SK-N-SH (cell line): ENCODE data around the gene C22orf31. TPM values are rescaled to one million over a fixed set of nuclear protein-coding genes. Genes with fewer than 3 reads are reported as not detected.

Source experiments
- CTCF ChIA-PET: fragments of 300-600, 350-600 bp; formaldehyde crosslinking; extraction: SDS; loops from one replicate; lab custom pipeline; 2021; lab: Yijun Ruan, JAX
- POLR2A ChIA-PET: fragments of 350-600 bp; sonication (Branson Sonifier 250); formaldehyde crosslinking; extraction: SDS; loops from one replicate; lab custom pipeline; 2020; ENCODE audit warnings: antibody characterized with exemption, inconsistent platforms; lab: Yijun Ruan, JAX
- DNase-seq: peaks from one replicate; pipeline ENCODE4 v3.0.0; 2012
- H2AFZ ChIP-seq: fragments of 200-600 bp; sonication (generic); 2 replicates; pipeline ENCODE4 v1.8.1; 2016; ENCODE audit warnings: antibody characterized with exemption, mild to moderate bottlenecking, low read depth
- H3F3A ChIP-seq: fragments of 200-600 bp; sonication (generic); replicated peaks from 2 replicates; pipeline ENCODE3; 2016; ENCODE audit warnings: antibody characterized with exemption, mild to moderate bottlenecking; ENCODE audit not compliant: insufficient read depth
- H3K27ac ChIP-seq, 2 experiments: fragments of 200-500 bp in 1 of 2; fragments of 200-600 bp in 1 of 2; sonication (Bioruptor generic) in 1 of 2; sonication (generic), shearing (Covaris generic) in 1 of 2; 2 replicates each; pipeline versions ENCODE4 v1.5.1 to v1.6.1; 2014 to 2016; ENCODE audit warnings: low read depth in 2 of 2, inconsistent platforms in 1 of 2, low read length in 1 of 2, mild to moderate bottlenecking in 1 of 2, mixed read lengths in 1 of 2
- H3K27me3 ChIP-seq: fragments of 200-600 bp; sonication (generic), shearing (Covaris generic); 2 replicates; pipeline ENCODE4 v1.6.1; 2016; ENCODE audit warnings: mixed run types; ENCODE audit not compliant: insufficient read depth
- H3K36me3 ChIP-seq, 2 experiments: fragments of 200-500 bp in 1 of 2; fragments of 200-600 bp in 1 of 2; sonication (Bioruptor generic) in 1 of 2; sonication (generic) in 1 of 2; replicated peaks in 1 of 2; 2 replicates each; pipeline versions ENCODE3 to v1.5.1; 2014 to 2016; ENCODE audit warnings: low read length in 1 of 2, mild to moderate bottlenecking in 1 of 2; ENCODE audit not compliant: insufficient read depth in 2 of 2, control insufficient read depth in 1 of 2
- H3K4me1 ChIP-seq, 2 experiments: fragments of 200-500 bp in 1 of 2; fragments of 200-600 bp in 1 of 2; sonication (Bioruptor generic) in 1 of 2; sonication (generic), shearing (Covaris generic) in 1 of 2; 2 replicates each; pipeline versions ENCODE4 v1.5.1 to v1.6.1; 2014 to 2016; ENCODE audit warnings: low read depth in 1 of 2, low read length in 1 of 2, mixed run types in 1 of 2; ENCODE audit not compliant: insufficient read depth in 2 of 2, control insufficient read depth in 1 of 2
- H3K4me2 ChIP-seq: fragments of 200-600 bp; sonication (generic), shearing (Covaris generic); 2 replicates; pipeline ENCODE4 v1.6.1; 2017; ENCODE audit warnings: mixed run types
- H3K4me3 ChIP-seq, 2 experiments: fragments of 200-500 bp in 1 of 2; fragments of 200-600 bp in 1 of 2; sonication (Bioruptor generic) in 1 of 2; sonication (generic), shearing (Covaris generic) in 1 of 2; 2 replicates each; pipeline versions ENCODE4 v1.5.1 to v1.8.1; 2014 to 2016; ENCODE audit warnings: low read depth in 2 of 2, inconsistent platforms in 1 of 2, low read length in 1 of 2, mild to moderate bottlenecking in 1 of 2, mixed read lengths in 1 of 2, moderate library complexity in 1 of 2
- H3K79me2 ChIP-seq: fragments of 200-600 bp; sonication (generic); 2 replicates; pipeline ENCODE4 v1.8.1; 2017; ENCODE audit warnings: mild to moderate bottlenecking; ENCODE audit not compliant: insufficient read depth
- H3K9ac ChIP-seq: fragments of 200-600 bp; sonication (generic); 2 replicates; pipeline ENCODE4 v1.6.1; 2017; ENCODE audit warnings: mixed run types
- H3K9me2 ChIP-seq: fragments of 200-600 bp; sonication (generic); 2 replicates; pipeline ENCODE4 v1.6.1; 2017; ENCODE audit warnings: mixed run types
- H3K9me3 ChIP-seq: fragments of 200-600 bp; sonication (generic); 2 replicates; pipeline ENCODE4 v1.6.1; 2017; ENCODE audit warnings: mixed run types, mild to moderate bottlenecking, moderate library complexity
- H4K20me1 ChIP-seq: fragments of 200-600 bp; sonication (generic); 2 replicates; pipeline ENCODE4 v1.6.1; 2017; ENCODE audit warnings: mild to moderate bottlenecking, mixed run types; ENCODE audit not compliant: insufficient read depth
- EP300 ChIP-seq, 2 experiments: IDR thresholded peaks; 2 replicates each; pipeline versions ENCODE4 v1.4.0 to v1.6.1; 2012; ENCODE audit warnings: borderline replicate concordance in 1 of 2, low read depth in 1 of 2, low read length in 1 of 2
- EZH2phosphoT487 ChIP-seq: fragments of 200-600 bp; sonication (generic); IDR thresholded peaks from 2 replicates; pipeline ENCODE4 v1.6.1; 2017; ENCODE audit warnings: low read depth, mixed run types, mild to moderate bottlenecking, antibody characterized with exemption, moderate library complexity, borderline replicate concordance
- JUND ChIP-seq: IDR thresholded peaks from 2 replicates; pipeline ENCODE4 v1.4.0; 2012
- MXI1 ChIP-seq: IDR thresholded peaks from 2 replicates; pipeline ENCODE4 v1.6.1; 2012; ENCODE audit warnings: mild to moderate bottlenecking, low read depth, low read length, improper control_type of control experiment
- NFIC ChIP-seq: IDR thresholded peaks from 2 replicates; pipeline ENCODE4 v1.4.0; 2012; ENCODE audit warnings: borderline replicate concordance
- NRF1 ChIP-seq: IDR thresholded peaks from 2 replicates; pipeline ENCODE4 v1.6.1; 2012; ENCODE audit warnings: low read depth, mild to moderate bottlenecking, low read length
- POLR2AphosphoS5 ChIP-seq: IDR thresholded peaks from 2 replicates; pipeline ENCODE4 v1.6.1; 2012; ENCODE audit warnings: low read depth, low read length
- RCOR1 ChIP-seq: fragments of 150-350 bp; IDR thresholded peaks from 2 replicates; pipeline ENCODE4 v1.6.1; 2017; ENCODE audit warnings: antibody characterized with exemption, low read length
- RFX5 ChIP-seq: IDR thresholded peaks from 2 replicates; pipeline ENCODE4 v1.6.1; 2012; ENCODE audit warnings: mild to moderate bottlenecking, improper control_type of control experiment, low read length
- RXRA ChIP-seq: IDR thresholded peaks from 2 replicates; pipeline ENCODE4 v1.4.0; 2012; ENCODE audit warnings: low read depth, mild to moderate bottlenecking, borderline replicate concordance
- USF1 ChIP-seq: IDR thresholded peaks from 2 replicates; pipeline ENCODE4 v1.4.0; 2012; ENCODE audit warnings: low read depth, borderline replicate concordance
- YY1 ChIP-seq: IDR thresholded peaks from 2 replicates; pipeline ENCODE4 v1.4.0; 2012; ENCODE audit warnings: low read depth, mild to moderate bottlenecking
- WGBS: methylation state at CpG from one replicate; pipeline ENCODE4 v1.1.6; 2017; ENCODE audit warnings: low lambda C conversion rate; 5-methylcytosine and 5-hydroxymethylcytosine counted together
- polyA plus RNA-seq, 3 experiments: library from polyadenylated mRNA; depleted of rRNA; stranded (reverse); fragments of >200 nt; gene quantifications; 2 replicates each; pipeline ENCODE4 v1.2.3, GENCODE V29; 2012
- TF ChIP-seq, protein P1 (sequence below): fragments of 200-600 bp; sonication (generic); IDR thresholded peaks from 2 replicates; pipeline ENCODE4 v1.6.1; 2017; ENCODE audit warnings: antibody characterized with exemption, mild to moderate bottlenecking, moderate library complexity
- TF ChIP-seq, protein P2 (sequence below): fragments of 150-350 bp; IDR thresholded peaks from 2 replicates; pipeline ENCODE4 v1.6.1; 2017; ENCODE audit warnings: antibody characterized with exemption, low read length, low read depth, borderline replicate concordance
- TF ChIP-seq, protein P3 (sequence below): IDR thresholded peaks from 2 replicates; pipeline ENCODE4 v1.6.1; 2012; ENCODE audit warnings: mild to moderate bottlenecking, low read depth, low read length, moderate library complexity

Gene C22orf31
- polyA plus RNA-seq, 1 of the 3 experiments (the other 2 are of a cell fraction) = not detected

- H3K9ac ChIP-seq = no peak overlapping the region
- no peaks in the 10 kb centered on the region for H3K79me2 ChIP-seq
- H3K36me3 ChIP-seq = no peaks in the 10 kb centered on the region
- 77% methylated on average over 3 of the region's 3 CpGs for WGBS
- no peak overlapping the region for H3K4me3 ChIP-seq
- no peak for TF ChIP-seq JUND
- no peak for TF ChIP-seq RXRA
- TF ChIP-seq MXI1 = no peak
- no peak for TF ChIP-seq EP300 (IDR thresholded peaks at IDR 0.05; ENCODE audit: borderline replicate concordance in 1 of 2, low read depth in 1 of 2, low read length in 1 of 2)
- TF ChIP-seq, protein P1, sequence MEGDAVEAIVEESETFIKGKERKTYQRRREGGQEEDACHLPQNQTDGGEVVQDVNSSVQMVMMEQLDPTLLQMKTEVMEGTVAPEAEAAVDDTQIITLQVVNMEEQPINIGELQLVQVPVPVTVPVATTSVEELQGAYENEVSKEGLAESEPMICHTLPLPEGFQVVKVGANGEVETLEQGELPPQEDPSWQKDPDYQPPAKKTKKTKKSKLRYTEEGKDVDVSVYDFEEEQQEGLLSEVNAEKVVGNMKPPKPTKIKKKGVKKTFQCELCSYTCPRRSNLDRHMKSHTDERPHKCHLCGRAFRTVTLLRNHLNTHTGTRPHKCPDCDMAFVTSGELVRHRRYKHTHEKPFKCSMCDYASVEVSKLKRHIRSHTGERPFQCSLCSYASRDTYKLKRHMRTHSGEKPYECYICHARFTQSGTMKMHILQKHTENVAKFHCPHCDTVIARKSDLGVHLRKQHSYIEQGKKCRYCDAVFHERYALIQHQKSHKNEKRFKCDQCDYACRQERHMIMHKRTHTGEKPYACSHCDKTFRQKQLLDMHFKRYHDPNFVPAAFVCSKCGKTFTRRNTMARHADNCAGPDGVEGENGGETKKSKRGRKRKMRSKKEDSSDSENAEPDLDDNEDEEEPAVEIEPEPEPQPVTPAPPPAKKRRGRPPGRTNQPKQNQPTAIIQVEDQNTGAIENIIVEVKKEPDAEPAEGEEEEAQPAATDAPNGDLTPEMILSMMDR = no peak
- no peak for TF ChIP-seq NFIC
- TF ChIP-seq YY1 = no peak
- TF ChIP-seq USF1 = no peak
- TF ChIP-seq POLR2AphosphoS5 = no peak
- no peak for TF ChIP-seq RFX5
- TF ChIP-seq RCOR1 = no peak
- TF ChIP-seq NRF1 = no peak
- TF ChIP-seq, protein P2, sequence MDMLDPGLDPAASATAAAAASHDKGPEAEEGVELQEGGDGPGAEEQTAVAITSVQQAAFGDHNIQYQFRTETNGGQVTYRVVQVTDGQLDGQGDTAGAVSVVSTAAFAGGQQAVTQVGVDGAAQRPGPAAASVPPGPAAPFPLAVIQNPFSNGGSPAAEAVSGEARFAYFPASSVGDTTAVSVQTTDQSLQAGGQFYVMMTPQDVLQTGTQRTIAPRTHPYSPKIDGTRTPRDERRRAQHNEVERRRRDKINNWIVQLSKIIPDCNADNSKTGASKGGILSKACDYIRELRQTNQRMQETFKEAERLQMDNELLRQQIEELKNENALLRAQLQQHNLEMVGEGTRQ = no peak
- TF ChIP-seq EZH2phosphoT487 = no peak
- TF ChIP-seq, protein P3, sequence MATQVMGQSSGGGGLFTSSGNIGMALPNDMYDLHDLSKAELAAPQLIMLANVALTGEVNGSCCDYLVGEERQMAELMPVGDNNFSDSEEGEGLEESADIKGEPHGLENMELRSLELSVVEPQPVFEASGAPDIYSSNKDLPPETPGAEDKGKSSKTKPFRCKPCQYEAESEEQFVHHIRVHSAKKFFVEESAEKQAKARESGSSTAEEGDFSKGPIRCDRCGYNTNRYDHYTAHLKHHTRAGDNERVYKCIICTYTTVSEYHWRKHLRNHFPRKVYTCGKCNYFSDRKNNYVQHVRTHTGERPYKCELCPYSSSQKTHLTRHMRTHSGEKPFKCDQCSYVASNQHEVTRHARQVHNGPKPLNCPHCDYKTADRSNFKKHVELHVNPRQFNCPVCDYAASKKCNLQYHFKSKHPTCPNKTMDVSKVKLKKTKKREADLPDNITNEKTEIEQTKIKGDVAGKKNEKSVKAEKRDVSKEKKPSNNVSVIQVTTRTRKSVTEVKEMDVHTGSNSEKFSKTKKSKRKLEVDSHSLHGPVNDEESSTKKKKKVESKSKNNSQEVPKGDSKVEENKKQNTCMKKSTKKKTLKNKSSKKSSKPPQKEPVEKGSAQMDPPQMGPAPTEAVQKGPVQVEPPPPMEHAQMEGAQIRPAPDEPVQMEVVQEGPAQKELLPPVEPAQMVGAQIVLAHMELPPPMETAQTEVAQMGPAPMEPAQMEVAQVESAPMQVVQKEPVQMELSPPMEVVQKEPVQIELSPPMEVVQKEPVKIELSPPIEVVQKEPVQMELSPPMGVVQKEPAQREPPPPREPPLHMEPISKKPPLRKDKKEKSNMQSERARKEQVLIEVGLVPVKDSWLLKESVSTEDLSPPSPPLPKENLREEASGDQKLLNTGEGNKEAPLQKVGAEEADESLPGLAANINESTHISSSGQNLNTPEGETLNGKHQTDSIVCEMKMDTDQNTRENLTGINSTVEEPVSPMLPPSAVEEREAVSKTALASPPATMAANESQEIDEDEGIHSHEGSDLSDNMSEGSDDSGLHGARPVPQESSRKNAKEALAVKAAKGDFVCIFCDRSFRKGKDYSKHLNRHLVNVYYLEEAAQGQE = no peak
- H3K4me2 ChIP-seq = no peak overlapping the region
- H3F3A ChIP-seq = peaks cover 21% of the 10 kb centered on the region
- CTCF ChIA-PET = interaction anchor here (0.8 to 1.8 kb wide), 3 partner anchors 49 to 234 kb away, joined by 3 to 8 read pairs (median 5); no protein-coding TSS in a partner anchor
- no peaks in the 10 kb centered on the region for H3K9me3 ChIP-seq
- no peaks in the 10 kb centered on the region for H4K20me1 ChIP-seq
- no peak for DNase-seq
- no peak overlapping the region for H3K27ac ChIP-seq
- POLR2A ChIA-PET = no interaction called here
- H3K4me1 ChIP-seq = peaks cover 8 to 11% of the 10 kb centered on the region in 2 experiments
- H3K27me3 ChIP-seq = no peaks in the 10 kb centered on the region
- no peak overlapping the region for H2AFZ ChIP-seq
- no peaks in the 10 kb centered on the region for H3K9me2 ChIP-seq
These were observed 27.9 kb upstream of the C22orf31 start for GRCh38 chr22:29089507-29089906.
